A673 (cell line): ENCODE results near the gene AMOTL1.

Experiments
- CTCF ChIP-seq: fragments of 300-800, 200-600 bp; sonication (generic); conservative IDR thresholded peaks from 2 replicates; pipeline ENCODE4 v1.5.1; 2017; ENCODE audit warnings: low read depth, mild to moderate bottlenecking, antibody characterized with exemption, low read length, moderate library complexity, mixed read lengths
- EZH2 ChIP-seq: fragments of 200-600 bp; sonication (generic); IDR thresholded peaks from 2 replicates; pipeline ENCODE4 v1.6.1; 2017; ENCODE audit warnings: borderline replicate concordance, low read depth, mild to moderate bottlenecking, mixed read lengths, antibody characterized with exemption, low read length; ENCODE audit not compliant: poor library complexity, severe bottlenecking

GRCh38 chr11:94879006-94879405, 110.8 kb downstream of the AMOTL1 start:
- TF ChIP-seq EZH2 (no peak), CTCF (no peak)
